Activated naive CD4-positive, alpha-beta T cell treated with anti-CD3 and anti-CD28 coated beads for 36 hours (primary cell): ENCODE results near the gene PIGQ. TPM values are rescaled to one million over a fixed set of nuclear protein-coding genes. Genes with fewer than 3 reads are reported as not detected.
A peak's percentile ranks its signal among the peaks of the same experiment; 100 is the strongest.

ENCODE experiments used
- CTCF ChIA-PET: fragments of 350-600 bp; sonication (Branson Sonifier 250); formaldehyde crosslinking; loops from one replicate; lab custom pipeline; 2021; ENCODE audit warnings: antibody characterized with exemption; lab: Charles Lee
- DNase-seq: peaks from one replicate; pipeline ENCODE4 v3.0.0-alpha.2; 2020
- H3K27ac Mint-ChIP-seq: one replicate; pipeline ENCODE4 v1.8.0; 2021; ENCODE audit warnings: mild to moderate bottlenecking, mixed read lengths
- H3K27me3 Mint-ChIP-seq: one replicate; pipeline ENCODE4 v1.8.0; 2021; ENCODE audit warnings: low read depth, mixed read lengths
- H3K36me3 Mint-ChIP-seq: one replicate; pipeline ENCODE4 v1.8.0; 2021; ENCODE audit warnings: low read depth, mixed read lengths
- H3K4me1 Mint-ChIP-seq: one replicate; pipeline ENCODE4 v1.8.0; 2021; ENCODE audit warnings: low read depth, mixed read lengths
- H3K4me3 Mint-ChIP-seq: one replicate; pipeline ENCODE4 v1.8.0; 2021; ENCODE audit warnings: mild to moderate bottlenecking, moderate library complexity, mixed read lengths
- H3K9me3 Mint-ChIP-seq: one replicate; pipeline ENCODE4 v1.8.0; 2021; ENCODE audit warnings: mixed read lengths
- intact Hi-C: fragments of 100-400 bp; cut with micrococcal nuclease; formaldehyde crosslinking; loops from one replicate; pipeline ENCODE4 v1.15.1; 2023
- total RNA-seq, 2 experiments: library from RNA; stranded (reverse); gene quantifications; one replicate each; pipeline ENCODE4 v1.2.3, GENCODE V29; 2021

Gene PIGQ
- total RNA-seq, 2 experiments from 2014 or later = 18.6 to 19.2 TPM

DNA sequence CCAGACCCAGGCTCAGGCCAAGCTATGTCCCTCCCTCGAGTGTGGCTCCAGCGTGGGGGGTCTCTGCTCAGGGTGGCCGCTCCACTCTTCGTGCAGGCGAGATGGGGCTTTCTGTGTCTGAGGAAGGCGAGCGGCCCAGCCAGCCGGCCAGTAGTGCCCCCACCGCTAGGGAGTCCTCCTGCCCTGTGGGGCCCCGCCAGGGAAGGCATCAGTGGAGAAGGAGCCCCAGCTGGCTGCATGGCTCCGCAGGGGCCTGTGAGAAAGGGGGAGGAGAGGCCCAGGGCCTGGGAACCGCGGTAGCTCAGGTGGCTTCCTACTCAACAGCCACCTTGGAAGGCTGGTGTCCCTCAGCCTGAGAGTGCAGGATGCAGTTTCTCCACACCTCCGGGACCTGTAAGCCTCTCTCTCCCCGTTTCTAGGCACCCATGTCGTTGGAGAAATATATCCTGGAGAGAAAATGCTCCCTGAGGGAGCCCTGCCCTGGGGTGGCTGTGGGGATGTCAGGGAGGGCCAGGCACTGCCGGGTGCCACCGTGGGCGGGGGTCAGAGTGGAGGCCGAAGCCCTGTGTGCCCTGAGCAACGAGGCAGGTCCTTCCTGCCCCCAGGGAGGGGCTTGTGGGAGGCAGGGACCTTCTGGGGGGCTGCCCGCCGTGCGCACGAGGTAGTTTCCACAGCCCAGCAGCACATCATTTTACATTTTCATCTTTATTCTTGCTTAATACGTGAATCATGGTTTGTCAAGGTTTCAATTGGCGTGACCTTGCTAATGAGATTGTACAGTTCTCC lies 3.3 kb downstream of the PIGQ start:
- H3K4me1 Mint-ChIP-seq = peaks cover 19% of the 10 kb centered on the region
- no peak overlapping the region for H3K27ac Mint-ChIP-seq
- no peaks in the 10 kb centered on the region for H3K36me3 Mint-ChIP-seq
- H3K27me3 Mint-ChIP-seq = no peaks in the 10 kb centered on the region
- DNase-seq = no peak
- CTCF ChIA-PET = no interaction called here
- no peaks in the 10 kb centered on the region for H3K9me3 Mint-ChIP-seq
- intact Hi-C loops = no loop called here
- no peak overlapping the region for H3K4me3 Mint-ChIP-seq

DNA sequence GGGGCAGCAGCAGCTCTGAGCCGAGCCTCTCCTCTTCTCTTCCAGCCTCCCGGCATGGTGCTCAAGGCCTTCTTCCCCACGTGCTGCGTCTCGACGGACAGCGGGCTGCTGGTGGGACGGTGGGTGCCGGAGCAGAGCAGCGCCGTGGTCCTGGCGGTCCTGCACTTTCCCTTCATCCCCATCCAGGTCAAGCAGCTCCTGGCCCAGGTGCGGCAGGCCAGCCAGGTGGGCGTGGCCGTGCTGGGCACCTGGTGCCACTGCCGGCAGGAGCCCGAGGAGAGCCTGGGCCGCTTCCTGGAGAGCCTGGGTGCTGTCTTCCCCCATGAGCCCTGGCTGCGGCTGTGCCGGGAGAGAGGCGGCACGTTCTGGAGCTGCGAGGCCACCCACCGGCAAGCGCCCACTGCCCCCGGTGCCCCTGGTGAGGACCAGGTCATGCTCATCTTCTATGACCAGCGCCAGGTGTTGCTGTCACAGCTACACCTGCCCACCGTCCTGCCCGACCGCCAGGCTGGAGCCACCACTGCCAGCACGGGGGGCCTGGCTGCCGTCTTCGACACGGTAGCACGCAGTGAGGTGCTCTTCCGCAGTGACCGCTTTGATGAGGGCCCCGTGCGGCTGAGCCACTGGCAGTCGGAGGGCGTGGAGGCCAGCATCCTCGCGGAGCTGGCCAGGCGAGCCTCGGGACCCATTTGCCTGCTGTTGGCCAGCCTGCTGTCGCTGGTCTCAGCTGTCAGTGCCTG lies 4.4 kb downstream of the PIGQ start:
- H3K36me3 Mint-ChIP-seq = no peaks in the 10 kb centered on the region
- no peak overlapping the region for H3K27ac Mint-ChIP-seq
- H3K4me1 Mint-ChIP-seq = peaks cover 18% of the 10 kb centered on the region
- no peak overlapping the region for H3K4me3 Mint-ChIP-seq
- no peak for DNase-seq
- H3K9me3 Mint-ChIP-seq = no peaks in the 10 kb centered on the region
- intact Hi-C loops = no loop called here
- H3K27me3 Mint-ChIP-seq = no peaks in the 10 kb centered on the region
- CTCF ChIA-PET = no interaction called here

DNA sequence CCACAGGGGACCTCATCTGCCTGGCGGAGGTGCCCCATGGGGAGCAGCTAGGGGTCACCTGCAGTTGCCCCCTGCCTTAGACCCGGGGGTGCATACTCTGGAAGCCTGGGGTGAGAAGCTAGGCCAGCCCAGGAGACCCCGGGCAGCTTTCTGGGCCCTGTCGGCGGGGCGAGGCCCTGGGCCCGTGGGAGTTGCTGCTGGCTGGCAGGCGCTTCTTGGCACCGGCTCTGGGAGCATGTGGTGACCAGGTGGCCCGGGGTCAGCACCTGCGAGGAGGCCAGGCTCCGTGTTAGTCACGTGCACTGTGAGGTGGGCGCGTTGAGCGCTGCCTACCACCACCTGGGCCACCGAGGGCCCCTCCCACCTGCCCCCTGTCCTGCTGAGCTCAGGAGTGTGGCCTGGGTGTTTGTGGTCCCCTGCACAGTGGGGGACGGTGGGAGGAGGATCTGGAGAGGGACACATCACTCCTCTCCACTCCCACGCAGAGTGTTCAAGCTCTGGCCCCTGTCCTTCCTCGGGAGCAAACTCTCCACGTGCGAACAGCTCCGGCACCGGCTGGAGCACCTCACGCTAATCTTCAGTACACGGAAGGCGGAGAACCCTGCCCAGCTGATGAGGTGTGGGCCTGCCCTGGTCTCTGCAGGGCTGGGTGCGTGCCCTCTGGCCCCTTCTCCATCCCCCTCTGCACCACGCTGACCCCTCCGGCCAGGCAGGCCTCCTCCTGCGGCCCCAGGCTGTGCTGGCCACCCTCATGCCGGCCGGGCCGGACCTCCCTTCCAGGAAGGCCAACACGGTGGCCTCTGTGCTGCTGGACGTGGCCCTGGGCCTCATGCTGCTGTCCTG lies 5.8 kb downstream of the PIGQ start:
- Mint-ChIP-seq H3K4me1 (peaks cover 15% of the 10 kb centered on the region), H3K36me3 (no peaks in the 10 kb centered on the region), H3K27ac (no peak overlapping the region), H3K4me3 (no peak overlapping the region), H3K27me3 (no peaks in the 10 kb centered on the region), H3K9me3 (no peaks in the 10 kb centered on the region)
- CTCF ChIA-PET = no interaction called here
- no peak for DNase-seq
- intact Hi-C loops = loop anchor here (5.0 kb wide), 1 partner anchor 183 kb away; no protein-coding TSS in a partner anchor

DNA sequence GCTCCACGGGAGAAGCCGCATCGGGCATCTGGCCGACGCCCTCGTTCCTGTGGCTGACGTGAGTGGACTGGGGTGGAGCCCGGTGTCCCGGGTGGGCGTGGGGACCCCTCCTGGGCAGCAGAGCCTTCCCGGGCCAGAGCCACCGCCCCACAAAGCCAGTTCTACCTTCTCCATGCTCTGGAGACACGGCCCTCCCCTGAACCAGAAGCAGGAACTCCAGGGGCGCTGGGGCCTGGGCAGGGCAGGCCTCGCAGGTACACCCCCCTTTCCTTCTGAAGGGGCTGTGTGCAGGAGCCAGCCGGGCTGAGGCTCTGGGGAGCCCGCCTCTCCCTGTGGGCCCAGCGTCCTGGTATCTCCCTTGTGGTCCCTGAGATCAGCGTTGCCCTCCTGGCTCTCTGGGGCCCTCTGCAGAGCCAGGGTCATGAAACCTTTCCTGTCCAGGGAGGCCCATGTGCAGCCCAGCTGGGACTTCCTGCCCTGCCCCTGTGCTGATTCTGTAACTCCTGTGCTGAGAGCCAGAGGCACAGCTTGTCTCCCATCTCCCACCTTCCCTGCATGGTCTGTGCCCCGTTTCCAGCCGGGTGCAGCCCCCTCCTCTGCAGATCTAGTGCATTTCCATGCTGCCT lies 6.5 kb downstream of the PIGQ start:
- no peak overlapping the region for H3K4me3 Mint-ChIP-seq
- no peak for DNase-seq
- intact Hi-C loops = loop anchor here (5.0 kb wide), 1 partner anchor 184 kb away; no protein-coding TSS in a partner anchor
- H3K36me3 Mint-ChIP-seq = no peaks in the 10 kb centered on the region
- H3K9me3 Mint-ChIP-seq = no peaks in the 10 kb centered on the region
- H3K27me3 Mint-ChIP-seq = no peaks in the 10 kb centered on the region
- CTCF ChIA-PET = interaction anchor here (1.0 kb wide), 2 partner anchors 34 to 86 kb away, joined by 3 to 4 read pairs; no protein-coding TSS in a partner anchor
- H3K27ac Mint-ChIP-seq = no peak overlapping the region
- peaks cover 8% of the 10 kb centered on the region for H3K4me1 Mint-ChIP-seq

DNA sequence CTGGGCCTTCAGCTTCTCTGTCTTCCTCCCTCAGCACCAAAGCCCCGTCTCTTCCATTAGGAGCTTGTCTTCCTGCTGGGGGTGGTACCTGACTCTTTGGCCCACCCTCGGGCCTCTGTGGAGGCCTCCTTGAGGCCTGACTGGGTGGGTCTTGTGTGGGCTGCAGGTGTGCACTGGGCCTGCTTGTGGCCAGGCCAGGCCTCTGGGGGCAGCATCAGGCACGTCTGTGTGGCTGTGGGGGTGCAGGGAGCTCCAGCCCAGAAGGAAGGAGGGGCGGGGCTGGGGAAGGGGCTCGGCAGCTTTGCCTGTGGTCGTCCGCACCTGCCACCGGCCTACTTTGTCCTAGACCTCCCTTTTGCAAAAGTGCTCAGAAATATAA lies 7.0 kb downstream of the PIGQ start:
- Mint-ChIP-seq H3K27me3 (no peaks in the 10 kb centered on the region), H3K9me3 (no peaks in the 10 kb centered on the region), H3K27ac (no peak overlapping the region), H3K36me3 (no peaks in the 10 kb centered on the region), H3K4me1 (peaks cover 3% of the 10 kb centered on the region), H3K4me3 (no peak overlapping the region)
- no peak for DNase-seq
- intact Hi-C loops = loop anchor here (5.0 kb wide), 1 partner anchor 185 kb away; no protein-coding TSS in a partner anchor
- CTCF ChIA-PET = interaction anchor here (1.0 kb wide), 2 partner anchors 33 to 87 kb away, joined by 3 to 4 read pairs; no protein-coding TSS in a partner anchor

DNA sequence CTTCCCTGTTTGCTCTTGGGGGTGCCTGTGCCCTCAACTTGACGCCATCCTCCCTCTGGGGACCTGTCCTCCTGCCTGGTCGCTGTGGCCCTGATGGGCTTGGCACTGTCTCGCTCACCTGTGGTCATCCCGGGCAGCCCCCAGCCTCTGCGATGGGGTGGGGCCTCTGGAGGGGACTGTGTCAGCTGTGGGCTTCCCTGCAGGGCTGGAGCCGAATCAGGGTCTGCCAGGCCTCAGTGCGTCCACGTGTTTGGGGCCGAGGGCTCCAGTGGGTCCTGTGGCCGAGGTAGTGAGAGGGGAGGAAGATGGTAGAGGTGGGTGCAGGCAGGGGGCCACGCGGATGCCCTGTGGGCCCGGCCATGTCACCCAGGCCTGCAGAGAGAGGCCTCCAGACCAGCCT lies 8.0 kb downstream of the PIGQ start:
- CTCF ChIA-PET = no interaction called here
- no peak overlapping the region for H3K4me3 Mint-ChIP-seq
- no peak overlapping the region for H3K27ac Mint-ChIP-seq
- H3K4me1 Mint-ChIP-seq = peaks cover 3% of the 10 kb centered on the region
- H3K36me3 Mint-ChIP-seq = no peaks in the 10 kb centered on the region
- no peak for DNase-seq
- H3K27me3 Mint-ChIP-seq = no peaks in the 10 kb centered on the region
- H3K9me3 Mint-ChIP-seq = no peaks in the 10 kb centered on the region
- intact Hi-C loops = loop anchor here (5.0 kb wide), 1 partner anchor 185 kb away; no protein-coding TSS in a partner anchor

DNA sequence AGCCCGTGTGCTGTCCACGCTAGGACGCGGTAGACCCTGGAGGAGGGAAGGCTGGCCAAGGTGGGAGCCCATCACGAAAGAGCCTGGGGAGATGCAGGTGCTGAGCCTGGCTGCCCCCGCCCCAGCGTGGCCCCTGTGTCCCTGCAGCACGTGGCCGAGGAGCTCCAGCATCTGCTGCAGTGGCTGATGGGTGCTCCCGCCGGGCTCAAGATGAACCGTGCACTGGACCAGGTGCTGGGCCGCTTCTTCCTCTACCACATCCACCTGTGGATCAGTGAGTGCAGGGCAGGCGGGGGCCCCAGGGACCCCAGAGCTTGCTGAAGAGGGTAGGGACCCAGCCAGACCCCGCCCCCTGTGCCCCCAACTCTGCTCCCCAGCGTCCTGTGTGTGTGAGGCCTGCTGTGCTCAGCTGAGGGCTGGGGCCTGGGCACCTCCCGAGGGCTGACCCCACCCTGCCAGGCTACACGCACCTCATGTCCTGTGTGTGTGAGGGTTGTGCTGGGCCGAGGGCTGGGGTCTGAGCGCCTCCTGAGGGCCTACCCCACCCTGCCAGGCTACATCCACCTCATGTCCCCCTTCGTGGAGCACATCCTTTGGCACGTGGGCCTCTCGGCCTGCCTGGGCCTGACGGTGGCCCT lies 8.6 kb downstream of the PIGQ start:
- H3K27ac Mint-ChIP-seq = no peak overlapping the region
- no peaks in the 10 kb centered on the region for H3K9me3 Mint-ChIP-seq
- H3K4me1 Mint-ChIP-seq = peaks cover 3% of the 10 kb centered on the region
- CTCF ChIA-PET = interaction anchor here (1.8 kb wide), 1 partner anchor 11 kb away, joined by 4 read pairs; the partner anchor contains the start of gene NHLRC4
- no peak for DNase-seq
- no peak overlapping the region for H3K4me3 Mint-ChIP-seq
- H3K36me3 Mint-ChIP-seq = no peaks in the 10 kb centered on the region
- H3K27me3 Mint-ChIP-seq = no peaks in the 10 kb centered on the region
- intact Hi-C loops = loop anchor here (5.0 kb wide), 1 partner anchor 186 kb away; no protein-coding TSS in a partner anchor

DNA sequence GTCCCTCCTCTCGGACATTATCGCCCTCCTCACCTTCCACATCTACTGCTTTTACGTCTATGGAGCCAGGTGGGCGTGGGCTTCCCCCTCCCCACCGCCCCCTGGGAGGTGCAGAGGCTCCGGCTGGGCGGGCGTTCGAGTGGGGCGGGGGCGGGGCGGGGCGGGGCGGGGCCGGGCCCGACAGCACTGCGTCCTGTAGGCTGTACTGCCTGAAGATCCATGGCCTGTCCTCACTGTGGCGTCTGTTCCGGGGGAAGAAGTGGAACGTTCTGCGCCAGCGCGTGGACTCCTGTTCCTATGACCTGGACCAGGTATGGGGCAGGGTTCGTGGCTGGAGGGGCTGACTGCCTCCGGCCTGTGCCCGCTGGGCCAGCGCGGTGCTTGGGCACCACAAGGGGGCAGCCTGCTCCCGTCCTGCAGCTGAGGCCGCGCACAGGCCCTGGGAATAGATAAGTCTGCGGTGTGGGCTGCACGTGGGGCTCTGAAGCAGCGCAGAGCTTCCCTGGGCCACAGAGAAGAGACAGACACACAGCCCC lies 9.2 kb downstream of the PIGQ start:
- DNase-seq = peak; percentile 74
- CTCF ChIA-PET = interaction anchor here (0.6 to 1.8 kb wide), 3 partner anchors 12 to 24 kb away, joined by 3 to 4 read pairs (median 4); partner anchors contain the start of gene NHLRC4
- intact Hi-C loops = loop anchor here (1.0 to 5.0 kb wide), 2 partner anchors 32 to 187 kb away; no protein-coding TSS in a partner anchor
- Mint-ChIP-seq H3K4me3 (no peak overlapping the region), H3K27ac (no peak overlapping the region), H3K36me3 (no peaks in the 10 kb centered on the region), H3K27me3 (no peaks in the 10 kb centered on the region), H3K9me3 (no peaks in the 10 kb centered on the region), H3K4me1 (peaks cover 3% of the 10 kb centered on the region)

DNA sequence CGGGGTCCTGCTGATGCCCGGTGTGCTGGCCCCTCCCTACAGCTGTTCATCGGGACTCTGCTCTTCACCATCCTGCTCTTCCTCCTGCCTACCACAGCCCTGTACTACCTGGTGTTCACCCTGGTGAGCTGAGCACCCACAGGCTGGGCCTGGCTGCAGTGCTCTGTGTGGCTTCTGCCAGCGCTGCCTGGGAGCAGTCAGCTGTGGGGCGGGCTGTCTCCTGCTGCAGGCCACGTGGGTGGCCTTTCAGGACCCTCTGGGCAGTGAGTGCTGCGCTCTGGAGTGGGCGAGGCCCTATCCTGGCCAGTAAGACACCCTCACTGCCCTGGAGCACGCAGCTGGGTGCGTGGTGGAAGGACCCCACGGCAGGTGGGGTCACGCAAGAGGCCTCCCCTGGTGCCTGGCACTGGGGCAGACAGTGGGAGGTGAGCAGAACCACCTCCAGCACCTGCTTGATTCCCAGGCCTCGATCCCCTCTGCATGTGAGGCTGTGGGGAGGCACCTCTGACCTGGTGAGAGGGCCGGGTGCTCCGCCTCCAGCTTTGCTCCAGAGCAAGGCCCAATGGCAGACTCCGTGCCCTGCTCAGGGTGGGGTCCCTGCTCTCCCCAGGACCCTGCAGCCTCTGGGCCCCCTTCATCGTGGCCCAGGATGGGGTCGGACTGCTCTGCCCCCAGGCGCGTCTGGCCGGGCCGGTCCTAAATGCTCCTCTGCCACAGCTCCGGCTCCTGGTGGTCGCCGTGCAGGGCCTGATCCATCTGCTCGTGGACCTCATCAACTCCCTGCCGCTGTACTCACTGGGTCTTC lies 10.6 kb downstream of the PIGQ start:
- Mint-ChIP-seq H3K36me3 (no peaks in the 10 kb centered on the region), H3K27ac (no peak overlapping the region), H3K4me3 (no peak overlapping the region), H3K4me1 (peaks cover 3% of the 10 kb centered on the region), H3K9me3 (no peaks in the 10 kb centered on the region), H3K27me3 (no peaks in the 10 kb centered on the region)
- no peak for DNase-seq
- CTCF ChIA-PET = interaction anchor here (0.9 to 1.8 kb wide), 2 partner anchors 13 to 23 kb away, joined by 3 to 4 read pairs; partner anchors contain the start of gene NHLRC4
- intact Hi-C loops = no loop called here

DNA sequence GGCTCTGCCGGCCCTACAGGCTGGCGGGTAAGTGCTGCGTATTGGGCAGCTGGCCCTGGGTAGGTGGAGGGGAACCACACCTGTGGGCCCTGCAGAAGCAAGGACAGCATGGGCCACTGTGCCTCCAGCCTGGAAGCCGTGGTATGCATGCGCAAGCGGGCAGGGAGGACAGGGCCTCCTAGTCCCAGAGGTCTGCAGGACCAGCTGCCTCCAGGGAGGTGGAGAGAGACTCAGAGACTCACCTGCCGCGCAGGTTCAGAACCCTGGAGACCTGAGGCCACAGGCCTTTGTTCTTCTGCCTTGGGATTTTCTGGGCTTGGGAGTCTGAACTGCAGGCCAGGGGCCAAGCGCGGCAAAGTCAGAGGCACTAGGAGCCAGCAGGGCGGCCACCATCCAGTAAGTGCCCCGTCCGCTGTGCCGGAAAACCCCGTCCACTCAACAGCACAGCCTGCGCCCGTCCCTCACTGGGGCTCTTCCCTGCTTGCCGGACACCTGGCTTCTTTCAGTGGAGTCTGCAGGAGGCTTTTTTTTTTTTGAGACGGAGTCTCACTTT lies 11.3 kb downstream of the PIGQ start:
- H3K4me3 Mint-ChIP-seq = no peak overlapping the region
- intact Hi-C loops = no loop called here
- no peaks in the 10 kb centered on the region for H3K27me3 Mint-ChIP-seq
- H3K4me1 Mint-ChIP-seq = peaks cover 3% of the 10 kb centered on the region
- no peak for DNase-seq
- H3K27ac Mint-ChIP-seq = no peak overlapping the region
- CTCF ChIA-PET = no interaction called here
- H3K36me3 Mint-ChIP-seq = no peaks in the 10 kb centered on the region
- H3K9me3 Mint-ChIP-seq = no peaks in the 10 kb centered on the region
